ENCODE measurements around the gene PRDX3.
"Not testable (repeated sequence)": the region's sequence is repeated elsewhere in the genome, so short reads cannot be mapped to it uniquely, and the experiment has no call there.

PRDX3 gene

GRCh38 chr10:119205894-119206602 is 27.4 kb upstream of the PRDX3 start:
- no peak for DNase-seq

- no peak for DNase-seq
These were observed 24.4 kb upstream of the PRDX3 start for GRCh38 chr10:119203006-119203405.

GRCh38 chr10:119201233-119201632 is 22.6 kb upstream of the PRDX3 start:
- no peak for DNase-seq

- DNase-seq, result no peak
These were observed 20.8 kb upstream of the PRDX3 start for GRCh38 chr10:119199231-119199992.

GRCh38 chr10:119198438-119198837 is 19.8 kb upstream of the PRDX3 start:
- no peak for DNase-seq

GRCh38 chr10:119197921-119198320 is 19.3 kb upstream of the PRDX3 start:
- DNase-seq, result no peak

GRCh38 chr10:119191881-119192280 is 13.3 kb upstream of the PRDX3 start:
- no peak for DNase-seq

GRCh38 chr10:119190954-119191785 is 12.6 kb upstream of the PRDX3 start:
- no peak for DNase-seq

- no peak for DNase-seq
These were observed 11.7 kb upstream of the PRDX3 start for GRCh38 chr10:119190353-119190752.

GRCh38 chr10:119189811-119190282 is 11.2 kb upstream of the PRDX3 start:
- no peak for DNase-seq

GRCh38 chr10:119183664-119184412 is 5.2 kb upstream of the PRDX3 start:
- no peak for DNase-seq

- DNase-seq, result not testable (repeated sequence)
These were observed 2.3 kb upstream of the PRDX3 start for GRCh38 chr10:119180850-119181400.

GRCh38 chr10:119177708-119178371 is 772 bp downstream of the PRDX3 start:
- DNase-seq, result no peak

- no peak for DNase-seq
These were observed 2.4 kb downstream of the PRDX3 start for GRCh38 chr10:119176166-119176565.

GRCh38 chr10:119174109-119174508 is 4.5 kb downstream of the PRDX3 start:
- no peak for DNase-seq

GRCh38 chr10:119167041-119167440 is 11.6 kb downstream of the PRDX3 start:
- no peak for DNase-seq

- DNase-seq, result no peak
These were observed 12.0 kb downstream of the PRDX3 start for GRCh38 chr10:119166564-119166963.

GRCh38 chr10:119166118-119166500 is 12.5 kb downstream of the PRDX3 start:
- DNase-seq, result no peak

- DNase-seq, result peak; percentile 17
These were observed 13.2 kb downstream of the PRDX3 start, which contains the start of gene SFXN4 for GRCh38 chr10:119165171-119166117. TSS of gene SFXN4 (minus strand) at chr10:119165714. CDS start at chr10:119165647, 67 bp downstream.

- no peak for DNase-seq
These were observed 16.0 kb downstream of the PRDX3 start for GRCh38 chr10:119162452-119163092.

All from NCI-H1048 (cell line).